Lower leg skin (tissue), 3 donors: ENCODE data around the gene ENTPD6.

Experiments
- CTCF ChIP-seq, 3 donors: fragments of 450-650 bp; IDR thresholded peaks; one replicate each; pipeline ENCODE4 v1.5.1; 2016; ENCODE audit warnings: antibody characterized with exemption in 3 of 3, mild to moderate bottlenecking in 3 of 3, moderate library complexity in 2 of 3
- POLR2A ChIP-seq, 2 donors: fragments of 450-650 bp; IDR thresholded peaks; one replicate each; pipeline ENCODE4 v1.6.1; 2016 to 2017; ENCODE audit warnings: antibody characterized with exemption in 2 of 2, mild to moderate bottlenecking in 1 of 2, moderate library complexity in 1 of 2

GRCh38 chr20:25269833-25270170 lies 74.3 kb downstream of the ENTPD6 start:
- TF ChIP-seq CTCF (IDR thresholded peaks at IDR 0.05): no peak
- no peak for TF ChIP-seq POLR2A (IDR thresholded peaks at IDR 0.05)
